Lower leg skin (tissue), 4 donors: ENCODE measurements around the gene MKRN3. TPM values are rescaled to one million over a fixed set of nuclear protein-coding genes. Genes with fewer than 3 reads are reported as not detected.

Experiments
- DNase-seq, 2 donors: peaks; one replicate each; pipeline ENCODE4 v3.0.0-alpha.2; 2019; ENCODE audit warnings: low spot score in 2 of 2
- H3K4me3 ChIP-seq: fragments of 200-600 bp; sonication (generic); 2 replicates; pipeline ENCODE4 v1.5.1; 2017; ENCODE audit warnings: mild to moderate bottlenecking, low read depth; ENCODE audit not compliant: poor library complexity, severe bottlenecking
- POLR2A ChIP-seq, 2 donors: fragments of 450-650 bp; IDR thresholded peaks; one replicate each; pipeline ENCODE4 v1.6.1; 2016 to 2017; ENCODE audit warnings: antibody characterized with exemption in 2 of 2, mild to moderate bottlenecking in 1 of 2, moderate library complexity in 1 of 2
- WGBS, 2 donors: methylation state at CpG; one replicate each; pipeline ENCODE4 v1.1.5; 2018; 5-methylcytosine and 5-hydroxymethylcytosine counted together
- intact Hi-C: fragments of 100-400 bp; cut with DNase I; formaldehyde crosslinking; loops from one replicate; pipeline ENCODE4 v1.15.0; 2023; ENCODE audit warnings: low total_unique reads
- total RNA-seq, 4 donors: library from RNA; depleted of rRNA; stranded (reverse); fragments of >200 nt; gene quantifications; one replicate each; pipeline ENCODE4 v1.1.0, GENCODE V29; 2016
- TF ChIP-seq, protein P1 (sequence below), 3 donors: fragments of 450-650 bp; IDR thresholded peaks; one replicate each; pipeline ENCODE4 v1.5.1; 2016; ENCODE audit warnings: antibody characterized with exemption in 3 of 3, mild to moderate bottlenecking in 3 of 3, moderate library complexity in 2 of 3

The MKRN3 gene
- total RNA-seq, 4 donors from 2014 or later = 0.15 to 0.81 TPM; not detected in 2

DNA sequence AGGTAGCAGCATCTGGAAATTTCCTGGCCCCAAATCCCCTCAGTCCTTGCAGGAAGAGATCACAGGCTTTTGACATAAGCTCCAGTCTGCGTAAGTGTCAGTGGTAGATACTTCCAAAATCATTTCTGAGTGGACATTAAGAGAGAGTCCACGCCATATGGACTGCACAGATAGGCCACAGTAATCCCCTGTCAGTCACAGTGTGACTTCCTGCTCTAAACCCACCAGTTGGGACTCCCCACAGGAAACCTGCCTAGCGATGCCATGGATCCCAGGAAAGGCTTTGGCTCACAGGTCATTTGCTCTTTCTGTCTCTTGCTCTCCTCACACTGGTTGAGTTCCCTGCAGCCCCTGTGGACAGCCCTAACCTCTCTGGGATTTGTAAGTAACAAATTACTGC lies 28.8 kb upstream of the MKRN3 start:
- intact Hi-C loops = no loop called here
- no peak for DNase-seq
- no peak for TF ChIP-seq POLR2A (IDR thresholded peaks at IDR 0.05)
- TF ChIP-seq, protein P1, sequence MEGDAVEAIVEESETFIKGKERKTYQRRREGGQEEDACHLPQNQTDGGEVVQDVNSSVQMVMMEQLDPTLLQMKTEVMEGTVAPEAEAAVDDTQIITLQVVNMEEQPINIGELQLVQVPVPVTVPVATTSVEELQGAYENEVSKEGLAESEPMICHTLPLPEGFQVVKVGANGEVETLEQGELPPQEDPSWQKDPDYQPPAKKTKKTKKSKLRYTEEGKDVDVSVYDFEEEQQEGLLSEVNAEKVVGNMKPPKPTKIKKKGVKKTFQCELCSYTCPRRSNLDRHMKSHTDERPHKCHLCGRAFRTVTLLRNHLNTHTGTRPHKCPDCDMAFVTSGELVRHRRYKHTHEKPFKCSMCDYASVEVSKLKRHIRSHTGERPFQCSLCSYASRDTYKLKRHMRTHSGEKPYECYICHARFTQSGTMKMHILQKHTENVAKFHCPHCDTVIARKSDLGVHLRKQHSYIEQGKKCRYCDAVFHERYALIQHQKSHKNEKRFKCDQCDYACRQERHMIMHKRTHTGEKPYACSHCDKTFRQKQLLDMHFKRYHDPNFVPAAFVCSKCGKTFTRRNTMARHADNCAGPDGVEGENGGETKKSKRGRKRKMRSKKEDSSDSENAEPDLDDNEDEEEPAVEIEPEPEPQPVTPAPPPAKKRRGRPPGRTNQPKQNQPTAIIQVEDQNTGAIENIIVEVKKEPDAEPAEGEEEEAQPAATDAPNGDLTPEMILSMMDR (IDR thresholded peaks at IDR 0.05) = no peak
- 65 to 74% methylated on average over 3 of the region's 3 CpGs for WGBS, 2 donors
- no peak overlapping the region for H3K4me3 ChIP-seq

GRCh38 chr15:23538648-23539047 lies 26.8 kb upstream of the MKRN3 start:
- DNase-seq = no peak
- intact Hi-C loops = no loop called here
- 42 to 46% methylated on average over 4 of the region's 4 CpGs for WGBS, 2 donors
- no peak for TF ChIP-seq POLR2A (IDR thresholded peaks at IDR 0.05)
- TF ChIP-seq, protein P1 (IDR thresholded peaks at IDR 0.05) = no peak
- H3K4me3 ChIP-seq = no peak overlapping the region

DNA sequence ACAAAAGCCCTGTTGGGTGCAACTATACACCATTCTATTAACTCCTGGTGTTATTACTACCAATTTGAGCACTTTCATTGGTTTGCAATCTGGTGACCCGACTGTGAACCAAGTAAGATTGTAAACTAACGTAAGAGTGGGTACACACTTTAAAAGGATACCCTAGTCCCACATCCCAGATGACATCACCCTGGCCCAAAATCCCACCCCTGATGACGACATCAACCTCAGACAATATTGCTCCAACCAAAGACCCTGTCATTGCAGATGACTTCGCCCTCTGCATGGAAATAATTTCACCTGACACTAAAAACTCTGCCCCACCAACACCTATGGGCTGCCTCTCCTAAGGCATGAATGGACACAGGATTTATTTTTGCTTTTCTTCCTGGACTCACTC lies 25.6 kb upstream of the MKRN3 start:
- WGBS, 2 donors = 71 to 76% methylated on average over 4 of the region's 4 CpGs
- TF ChIP-seq POLR2A (IDR thresholded peaks at IDR 0.05) = no peak
- TF ChIP-seq, protein P1 (IDR thresholded peaks at IDR 0.05) = no peak
- no peak overlapping the region for H3K4me3 ChIP-seq
- intact Hi-C loops = no loop called here
- DNase-seq = no peak

- DNase-seq = no peak
- H3K4me3 ChIP-seq = no peak overlapping the region
- TF ChIP-seq, protein P1 (IDR thresholded peaks at IDR 0.05) = no peak
- no peak for TF ChIP-seq POLR2A (IDR thresholded peaks at IDR 0.05)
- intact Hi-C loops = no loop called here
These were observed 19.3 kb upstream of the MKRN3 start for GRCh38 chr15:23546158-23546557.

DNA sequence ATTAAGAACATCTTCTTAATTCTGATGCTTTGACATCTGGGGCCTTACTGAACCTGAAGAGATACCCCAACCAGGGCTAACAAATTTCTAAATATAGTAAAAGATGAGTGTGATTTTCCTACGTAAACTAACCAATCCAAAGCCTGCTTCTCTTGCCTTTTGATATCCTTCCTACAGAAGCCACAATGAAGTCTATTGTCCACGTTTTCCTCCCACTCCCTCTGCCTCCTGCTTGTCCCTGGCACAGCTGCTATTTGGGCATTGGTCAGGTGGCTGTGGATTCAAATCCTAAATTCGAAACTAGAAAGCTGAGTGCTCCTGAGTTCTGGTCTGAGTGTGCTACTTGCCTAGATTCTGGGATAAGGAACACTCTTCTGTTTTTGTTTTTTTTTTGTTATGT lies 17.4 kb upstream of the MKRN3 start:
- no peak for DNase-seq
- intact Hi-C loops = no loop called here
- TF ChIP-seq POLR2A (IDR thresholded peaks at IDR 0.05) = no peak
- TF ChIP-seq, protein P1 (IDR thresholded peaks at IDR 0.05) = no peak
- H3K4me3 ChIP-seq = no peak overlapping the region
- 41 to 45% methylated on average over 3 of the region's 3 CpGs for WGBS, 2 donors

GRCh38 chr15:23561914-23562313 lies 3.6 kb upstream of the MKRN3 start:
- intact Hi-C loops = no loop called here
- WGBS, 2 donors = 46 to 57% methylated on average over 19 of the region's 19 CpGs
- no peak for DNase-seq
- H3K4me3 ChIP-seq = no peak overlapping the region
- TF ChIP-seq, protein P1 (IDR thresholded peaks at IDR 0.05) = no peak
- no peak for TF ChIP-seq POLR2A (IDR thresholded peaks at IDR 0.05)
